GM21423 (cell line): ENCODE data around the gene RASD1.
A peak's percentile ranks its signal among the peaks of the same experiment; 100 is the strongest.
"Not testable (repeated sequence)": the region's sequence is repeated elsewhere in the genome, so short reads cannot be mapped to it uniquely, and the experiment has no call there.

Experiments used
- ATAC-seq: cut with Tn5 transposase; IDR thresholded peaks from one replicate; pipeline ENCODE4 v1.9.1; 2021; ENCODE audit warnings: mild to moderate bottlenecking, moderate library complexity; ENCODE audit not compliant: unreplicated experiment

Gene RASD1

DNA sequence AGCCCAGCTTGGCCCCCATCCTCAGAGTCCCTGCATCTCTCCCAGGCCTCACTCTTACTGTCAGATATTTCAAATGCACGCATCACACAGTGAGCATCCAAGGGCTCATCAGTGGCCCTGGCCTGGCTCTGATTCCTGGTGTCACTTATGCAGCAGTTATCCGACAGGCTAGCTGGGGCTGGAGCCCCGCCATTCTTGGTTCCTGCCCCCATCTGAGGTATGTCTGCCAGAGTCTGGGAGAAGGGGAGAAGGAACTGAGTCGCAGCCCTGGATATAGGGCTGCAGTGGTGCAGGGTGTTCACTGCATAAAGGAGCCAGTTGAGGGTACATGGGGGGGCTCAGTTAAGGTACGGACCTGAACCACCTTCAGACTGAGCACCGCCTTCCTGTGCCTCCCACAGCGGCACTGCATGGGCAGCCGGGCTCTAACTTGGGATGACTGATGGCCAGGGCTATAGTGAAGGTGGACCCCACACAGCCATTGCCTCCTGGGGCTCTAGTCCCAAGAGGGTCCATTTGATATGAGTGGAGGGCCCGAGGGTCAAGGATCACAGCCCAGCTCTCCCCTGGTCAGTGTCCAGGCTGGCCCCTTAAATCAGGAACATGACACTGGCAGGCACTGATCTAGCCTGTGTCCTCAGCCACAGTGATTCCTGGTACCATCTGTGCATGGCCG lies 1.8 kb upstream of the RASD1 start:
- no peak for ATAC-seq

DNA sequence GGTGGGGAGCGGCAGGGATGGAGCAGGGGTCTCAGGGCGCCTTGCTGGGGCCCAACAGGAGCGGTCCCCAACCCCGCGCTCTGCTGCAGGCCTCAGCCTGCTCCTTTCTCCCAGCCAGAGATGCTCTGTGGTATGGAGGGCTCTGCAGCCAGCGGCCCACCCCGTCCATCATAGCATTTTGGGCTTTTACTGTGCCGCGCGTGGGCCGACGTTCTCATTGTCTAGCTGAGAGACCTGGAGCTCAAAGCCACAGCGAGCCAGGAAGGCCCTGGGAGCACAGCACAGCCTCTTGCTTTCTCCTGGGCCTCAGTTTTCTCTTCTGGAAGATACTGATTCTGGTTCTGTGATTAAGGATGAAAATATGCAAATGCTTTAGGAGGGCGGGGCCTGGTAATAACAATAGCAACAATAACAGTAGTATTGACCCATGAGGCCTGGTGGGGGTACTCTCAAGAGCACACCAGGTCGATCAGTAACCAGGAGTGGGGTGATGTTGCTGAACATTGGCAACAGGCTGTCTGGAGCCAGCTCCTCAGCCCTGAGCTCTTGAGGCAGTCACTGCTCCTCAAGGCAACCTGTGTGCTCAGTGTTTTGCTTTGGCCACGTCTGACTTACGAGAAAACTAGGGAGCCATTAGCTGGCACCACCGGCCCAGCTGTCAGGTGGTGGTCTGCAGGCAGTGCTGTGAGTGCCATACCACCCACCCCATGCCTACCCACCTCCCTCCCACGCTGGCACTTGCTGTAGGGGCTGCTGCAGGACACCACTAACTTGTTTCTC lies 1.1 kb upstream of the RASD1 start:
- no peak for ATAC-seq

DNA sequence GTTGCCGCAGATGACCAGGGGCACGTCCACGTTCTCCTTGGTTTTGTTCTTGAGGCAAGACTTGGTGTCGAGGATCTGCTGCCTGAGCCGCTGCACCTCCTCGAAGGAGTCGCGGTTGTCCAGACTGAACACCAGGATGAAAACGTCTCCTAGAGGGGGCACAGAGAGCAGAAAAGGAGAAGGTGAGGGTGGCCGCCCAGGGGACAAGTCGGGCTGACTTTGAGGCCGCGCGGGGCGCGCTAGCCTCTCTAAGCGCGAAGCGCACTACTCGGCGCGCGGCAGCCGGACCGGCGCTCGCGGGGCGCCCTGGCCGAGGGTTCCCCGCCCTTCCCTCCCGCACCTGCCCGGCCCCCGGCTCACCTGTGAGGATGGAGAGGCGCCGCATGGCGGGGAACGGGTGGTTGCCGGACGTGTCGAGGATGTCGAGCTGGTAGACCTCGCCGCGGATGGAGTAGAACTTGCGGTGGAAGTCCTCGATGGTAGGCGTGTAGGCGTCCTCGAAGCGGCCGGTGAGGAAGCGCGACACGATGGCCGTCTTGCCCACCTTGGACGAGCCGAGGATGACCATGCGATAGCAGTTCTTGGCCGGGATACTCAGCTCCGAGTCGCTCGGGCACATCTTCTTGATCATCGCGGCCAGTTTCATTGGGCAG lies 533 bp downstream of the RASD1 start:
- ATAC-seq, result peak; percentile 10

DNA sequence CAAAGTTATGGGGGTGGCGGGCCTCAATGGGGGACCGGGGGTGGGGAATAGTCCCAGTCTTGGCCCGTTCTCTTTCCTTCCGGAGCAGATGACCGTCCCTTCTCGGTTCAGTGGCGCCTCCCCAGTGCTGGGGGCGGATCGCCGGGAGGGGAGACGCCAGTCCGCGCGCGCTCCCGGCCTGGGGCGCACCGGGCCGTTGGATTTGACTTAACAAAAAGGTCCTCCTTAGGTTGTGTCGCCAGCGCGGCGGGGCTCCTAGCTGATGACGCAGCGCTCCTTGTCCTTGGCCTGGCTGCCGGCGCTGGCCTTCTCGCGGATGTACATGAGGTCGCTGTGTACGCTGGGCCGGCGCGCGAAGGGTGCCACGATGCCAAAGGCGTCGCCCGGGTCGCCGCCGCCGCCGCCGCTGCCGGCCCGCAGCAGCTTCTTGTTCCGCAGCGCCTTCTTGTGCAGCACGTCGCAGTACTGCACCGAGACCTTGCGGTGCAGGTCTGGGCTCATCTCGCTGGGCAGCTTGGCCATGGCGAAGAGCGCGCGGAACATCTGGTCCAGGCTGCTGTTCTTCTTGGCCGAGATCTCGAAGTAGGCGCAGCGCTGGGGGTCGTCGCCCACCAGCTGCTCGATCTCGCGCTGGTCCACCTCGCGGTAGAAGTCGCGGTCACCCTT lies 1.2 kb downstream of the RASD1 start:
- no peak for ATAC-seq

DNA sequence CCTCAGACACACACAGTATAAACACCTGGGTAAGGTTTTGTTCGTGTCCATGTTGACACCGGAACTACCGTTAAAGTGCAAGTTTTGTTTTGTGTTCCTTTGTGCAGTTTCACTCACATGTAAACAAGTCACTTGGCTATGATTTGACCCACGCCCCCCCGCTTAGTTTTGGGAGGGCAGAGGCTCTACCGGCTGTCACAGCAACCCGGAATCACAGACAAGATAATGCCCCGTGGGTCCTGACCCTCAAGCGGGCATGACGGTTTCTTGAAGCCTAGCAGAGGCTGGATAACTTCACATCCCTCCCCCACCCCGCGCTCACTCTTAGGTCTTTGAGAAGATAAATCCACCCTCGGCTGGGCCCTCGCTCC lies 1.7 kb downstream of the RASD1 start:
- ATAC-seq, result no peak

DNA sequence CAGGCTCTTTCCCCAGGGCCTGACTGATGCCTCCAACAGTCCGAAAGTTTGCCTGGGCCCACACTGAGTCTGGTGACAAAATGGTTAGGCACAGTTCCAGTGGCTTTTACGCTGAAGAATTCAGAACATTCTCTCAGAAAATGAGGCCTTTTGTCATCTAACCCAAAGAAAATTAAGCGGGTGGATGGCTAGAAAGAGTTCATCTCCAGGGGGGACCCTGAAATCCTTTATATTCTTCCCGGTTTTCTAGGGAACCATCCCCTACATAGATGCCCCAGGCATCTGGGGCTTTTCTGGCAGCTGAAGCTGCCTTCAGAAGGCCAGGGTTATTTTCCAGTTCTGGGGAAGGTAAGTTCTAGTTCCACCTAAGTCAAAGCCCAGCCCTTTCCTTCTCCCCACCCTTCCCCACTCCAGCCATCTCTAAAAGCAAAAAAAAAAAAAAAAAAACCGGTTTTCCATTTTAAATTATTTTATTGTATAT lies 2.2 kb downstream of the RASD1 start:
- no peak for ATAC-seq

DNA sequence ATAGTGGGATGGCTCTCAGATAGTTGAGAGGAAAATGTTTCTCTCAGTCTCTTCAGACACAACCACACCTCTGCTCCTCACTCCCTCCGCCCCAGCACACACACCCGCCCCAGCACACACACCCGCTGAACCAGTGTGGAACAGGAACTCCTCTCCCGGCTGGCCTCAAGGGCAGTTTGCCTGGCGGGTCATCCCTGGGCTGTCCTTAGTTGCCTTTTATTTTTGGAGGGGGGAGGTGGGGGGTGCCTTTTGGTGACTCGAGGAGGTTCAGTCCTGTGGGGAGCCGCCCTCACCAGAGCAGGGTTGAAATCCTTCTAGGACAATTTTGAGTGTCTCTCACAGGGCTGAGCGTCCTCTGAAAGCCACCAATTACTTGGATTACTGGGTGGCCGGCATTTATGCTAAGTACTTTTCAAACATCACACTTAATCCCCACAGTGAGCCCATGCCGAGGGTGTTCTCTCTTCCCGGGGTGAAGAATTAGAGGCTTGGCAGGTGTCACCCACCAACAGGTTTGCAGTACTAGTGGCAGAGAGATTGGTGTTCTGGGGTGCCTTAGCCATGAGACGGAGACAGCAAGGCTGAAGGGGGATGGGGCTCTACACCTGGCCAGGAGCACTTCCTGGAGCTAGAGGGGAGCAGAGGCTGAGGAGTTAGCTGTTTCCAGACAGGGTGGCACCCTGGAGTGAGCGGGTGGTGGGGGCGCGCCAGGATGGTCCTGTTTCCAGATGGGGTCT lies 2.8 kb downstream of the RASD1 start:
- no peak for ATAC-seq

DNA sequence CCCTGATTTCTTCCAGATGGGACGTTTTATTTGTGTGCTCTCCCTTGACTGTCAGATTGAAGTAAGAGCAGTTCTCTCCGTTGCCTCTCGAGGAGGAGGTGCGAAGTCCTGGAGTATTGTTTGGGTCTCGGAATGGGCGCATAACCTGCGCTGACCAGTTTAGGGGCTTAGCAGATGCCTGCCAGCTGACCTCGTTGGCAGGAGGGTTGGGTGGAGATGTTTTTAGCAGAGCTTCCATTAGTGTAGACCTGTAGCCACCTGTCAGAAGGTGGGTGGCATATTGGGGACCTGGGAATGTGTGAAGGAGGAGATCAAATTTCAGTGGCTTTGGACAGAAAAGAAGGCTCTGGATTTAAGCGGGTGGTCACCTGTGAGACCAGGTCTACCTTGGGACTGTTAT lies 3.6 kb downstream of the RASD1 start:
- no peak for ATAC-seq

DNA sequence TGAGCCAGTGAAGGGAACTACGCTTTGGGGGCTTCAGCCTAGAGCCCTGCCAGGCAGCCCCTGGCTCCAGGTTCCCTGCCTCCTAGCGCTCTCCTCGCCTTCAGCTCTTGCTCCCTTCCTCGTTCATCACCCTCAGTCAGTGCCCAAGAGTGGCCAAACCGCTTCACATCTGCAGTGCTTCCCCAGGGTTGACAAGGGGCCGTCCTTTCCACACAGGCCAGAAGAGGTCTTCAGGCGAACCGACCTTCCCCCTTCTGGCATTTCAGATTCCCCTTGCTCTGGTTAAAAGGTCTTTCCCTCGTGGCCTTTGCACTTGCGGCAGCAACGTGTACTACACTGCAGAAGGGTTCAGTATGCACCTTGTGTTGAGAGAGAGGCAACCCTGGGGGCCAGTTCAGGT lies 4.1 kb downstream of the RASD1 start:
- no peak for ATAC-seq

DNA sequence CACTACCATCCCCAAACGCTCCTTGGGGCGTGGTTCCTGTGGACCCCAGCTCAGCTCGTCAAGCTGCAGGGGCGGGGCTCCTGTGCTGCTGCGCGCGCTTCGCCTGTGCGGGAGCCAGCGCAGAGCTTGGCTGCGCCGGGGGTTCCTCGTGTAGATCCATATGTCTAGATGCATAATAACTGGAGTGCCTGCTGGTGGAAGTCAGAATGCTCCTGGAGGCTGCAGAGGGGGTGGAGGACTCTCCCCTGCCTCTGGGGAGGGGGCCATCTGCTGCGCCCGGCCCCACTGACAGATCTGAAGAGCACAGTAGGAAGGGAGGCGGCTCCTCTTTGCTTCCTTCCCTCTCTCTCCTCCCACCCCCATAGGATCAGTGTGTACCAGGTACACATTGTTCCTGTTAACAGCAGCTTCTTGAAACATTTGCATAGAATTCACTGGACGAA lies 4.6 kb downstream of the RASD1 start:
- ATAC-seq, result no peak

DNA sequence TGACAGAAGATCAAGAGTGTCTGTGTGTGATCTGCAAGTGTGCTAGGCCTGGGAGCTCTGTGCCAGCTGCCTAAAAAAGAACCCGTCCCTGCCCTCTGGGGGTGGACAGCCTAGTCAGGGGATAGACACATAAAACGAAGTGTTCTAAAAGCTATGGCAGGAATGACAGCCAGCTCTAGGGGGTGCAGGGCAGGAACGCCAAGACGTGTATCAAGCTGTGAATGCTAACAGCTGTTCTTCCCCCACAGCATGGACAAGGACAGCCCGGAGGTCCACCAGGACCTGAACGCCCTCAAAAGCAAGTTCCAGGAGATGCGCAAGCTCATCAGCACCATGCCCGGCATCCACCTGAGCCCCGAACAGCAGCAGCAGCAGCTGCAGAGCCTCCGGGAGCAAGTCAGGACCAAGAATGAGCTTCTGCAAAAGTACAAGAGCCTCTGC lies 5.1 kb downstream of the RASD1 start:
- no peak for ATAC-seq

DNA sequence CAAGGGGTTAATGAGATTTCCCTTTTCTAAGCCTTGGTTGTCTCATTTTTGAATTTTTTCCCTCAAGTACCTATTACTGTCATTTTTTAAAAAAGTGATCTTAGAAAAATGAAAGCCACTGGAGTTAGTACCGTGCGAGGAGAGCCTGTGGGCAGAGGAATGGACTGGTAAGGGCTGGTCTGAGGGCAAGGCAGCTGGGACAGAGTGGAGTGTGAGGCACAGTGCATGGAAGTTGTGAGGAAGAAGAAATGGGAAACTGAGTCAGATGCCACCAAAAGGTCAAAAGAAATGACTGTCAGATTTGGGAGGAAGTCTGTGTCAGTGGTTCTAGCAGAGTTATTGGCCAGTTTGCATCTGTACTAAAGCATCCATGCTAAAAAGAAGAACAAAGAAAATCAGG lies 8.2 kb downstream of the RASD1 start:
- ATAC-seq, result no peak

DNA sequence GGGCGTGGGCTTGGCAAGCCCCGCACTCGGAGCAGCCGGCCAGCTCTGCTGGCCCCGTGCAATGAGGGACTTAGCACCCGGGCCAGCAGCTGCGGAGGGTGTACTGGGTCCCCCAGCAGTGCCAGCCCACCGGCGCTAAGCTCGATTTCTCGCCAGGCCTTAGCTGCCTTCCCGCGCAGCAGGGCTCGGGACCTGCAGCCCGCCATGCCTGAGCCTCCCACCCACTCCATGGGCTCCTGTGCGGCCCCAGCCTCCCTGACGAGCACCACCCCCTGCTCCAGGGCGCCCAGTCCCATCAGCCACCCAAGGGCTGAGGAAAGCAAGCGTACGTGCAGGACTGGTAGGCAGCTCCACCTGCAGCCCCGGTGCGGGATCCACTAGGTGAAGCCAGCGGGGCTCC lies 9.8 kb downstream of the RASD1 start:
- ATAC-seq, result not testable (repeated sequence)

DNA sequence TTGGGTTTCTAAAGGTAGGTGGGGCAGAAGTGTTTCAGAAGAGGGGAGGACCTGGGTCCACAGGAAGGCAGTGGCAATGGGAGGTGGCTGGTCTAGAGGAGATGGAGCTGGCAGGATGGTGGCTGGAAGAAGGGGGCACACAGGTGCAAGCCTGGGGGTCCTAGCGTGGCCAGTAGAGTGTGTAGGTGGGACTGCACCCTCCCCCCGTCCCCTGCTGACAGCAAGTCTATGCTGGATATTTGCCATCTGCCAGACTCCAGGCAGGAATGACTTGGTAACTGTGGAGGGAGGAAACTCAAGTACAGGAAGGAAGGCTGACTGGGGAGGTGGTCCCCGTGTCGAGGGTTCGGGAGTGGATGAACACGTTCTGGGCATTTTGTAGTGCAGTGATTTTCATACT lies 10.8 kb downstream of the RASD1 start:
- no peak for ATAC-seq

DNA sequence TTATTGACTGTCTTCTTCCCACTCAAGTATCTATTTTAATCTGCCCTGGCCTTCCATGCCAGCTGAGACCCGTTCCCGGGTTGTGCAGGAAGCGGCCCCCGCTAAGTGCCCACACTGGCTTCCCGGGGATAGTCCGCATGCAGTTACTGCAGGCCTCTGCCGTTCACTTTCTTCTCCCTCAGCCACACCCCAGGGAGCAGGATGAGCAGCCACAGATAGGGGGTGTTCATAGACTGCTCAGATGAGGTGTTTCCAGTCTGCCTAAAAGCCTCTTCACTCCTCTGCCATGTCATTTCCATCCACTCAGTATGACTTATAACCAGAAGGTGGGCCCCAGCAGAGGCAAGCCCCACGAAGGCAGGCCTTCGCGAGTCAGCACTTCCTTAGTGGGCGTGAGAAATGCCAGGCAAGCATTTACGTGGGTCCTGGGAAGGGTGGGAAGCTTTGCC lies 11.7 kb downstream of the RASD1 start:
- ATAC-seq, result no peak

DNA sequence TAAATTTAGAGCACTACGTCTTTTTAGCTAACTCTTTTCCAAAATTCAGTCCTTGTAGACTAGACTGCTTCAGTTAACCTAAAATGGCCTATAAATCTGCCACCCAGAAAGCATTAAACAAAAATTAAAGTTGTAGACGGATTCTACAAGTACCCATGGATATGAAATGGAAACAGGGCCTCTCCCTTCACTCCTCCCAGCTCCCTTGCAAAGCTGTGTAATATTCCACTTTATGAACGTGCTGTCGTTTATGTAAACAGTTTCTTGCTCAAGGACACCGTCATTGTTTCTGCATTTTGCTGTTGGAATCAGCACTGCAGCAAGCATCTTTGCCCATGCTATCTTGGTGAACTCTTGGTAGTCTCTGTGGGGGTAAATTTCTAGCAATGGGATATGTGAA lies 14.3 kb downstream of the RASD1 start:
- no peak for ATAC-seq

DNA sequence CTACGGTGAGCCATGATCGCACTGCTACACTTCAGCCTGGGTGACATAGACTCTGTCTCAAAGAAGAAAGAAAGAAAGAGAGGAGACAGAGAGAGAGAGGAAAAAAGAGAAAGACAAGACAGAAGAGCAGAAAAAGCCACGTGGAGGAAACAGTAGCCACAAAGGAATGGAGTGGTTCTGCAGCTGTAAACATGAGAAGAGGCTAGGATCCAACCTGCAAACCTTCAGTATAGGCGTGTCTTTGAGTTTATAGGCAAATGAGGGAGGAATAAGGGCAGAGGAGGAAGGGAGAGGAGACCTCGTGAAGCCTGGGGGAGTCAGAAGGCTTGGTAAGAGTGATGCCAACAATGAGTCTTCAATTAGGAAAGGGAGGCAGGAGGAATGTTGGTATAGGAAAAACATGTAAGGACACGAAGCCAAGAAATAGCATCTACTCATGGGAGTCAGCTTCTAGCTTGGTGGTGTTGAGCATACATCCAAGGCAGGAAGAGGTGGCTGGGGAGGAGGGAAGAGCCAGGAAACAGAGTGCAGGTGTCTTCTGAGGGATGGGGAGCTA lies 15.5 kb downstream of the RASD1 start:
- ATAC-seq, result no peak

DNA sequence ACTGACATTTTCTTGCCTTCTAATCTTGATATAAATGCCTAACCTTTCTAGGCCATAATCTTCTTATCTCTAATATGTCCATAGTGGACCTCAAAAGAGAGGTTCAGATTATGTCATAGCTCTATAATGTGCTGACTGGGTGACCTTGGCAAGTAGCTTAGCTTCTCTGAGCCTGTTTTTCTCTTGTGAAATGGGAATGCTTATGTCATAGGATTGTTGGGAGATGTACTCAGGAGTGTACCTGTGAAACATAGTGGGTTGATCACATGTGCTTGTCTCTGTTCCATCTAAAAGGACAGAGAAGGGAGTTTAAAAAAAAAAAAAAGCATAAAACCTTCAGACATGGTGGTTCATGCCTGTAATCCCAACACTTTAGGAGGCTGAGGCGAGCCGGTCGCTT lies 17.0 kb downstream of the RASD1 start:
- ATAC-seq, result no peak

DNA sequence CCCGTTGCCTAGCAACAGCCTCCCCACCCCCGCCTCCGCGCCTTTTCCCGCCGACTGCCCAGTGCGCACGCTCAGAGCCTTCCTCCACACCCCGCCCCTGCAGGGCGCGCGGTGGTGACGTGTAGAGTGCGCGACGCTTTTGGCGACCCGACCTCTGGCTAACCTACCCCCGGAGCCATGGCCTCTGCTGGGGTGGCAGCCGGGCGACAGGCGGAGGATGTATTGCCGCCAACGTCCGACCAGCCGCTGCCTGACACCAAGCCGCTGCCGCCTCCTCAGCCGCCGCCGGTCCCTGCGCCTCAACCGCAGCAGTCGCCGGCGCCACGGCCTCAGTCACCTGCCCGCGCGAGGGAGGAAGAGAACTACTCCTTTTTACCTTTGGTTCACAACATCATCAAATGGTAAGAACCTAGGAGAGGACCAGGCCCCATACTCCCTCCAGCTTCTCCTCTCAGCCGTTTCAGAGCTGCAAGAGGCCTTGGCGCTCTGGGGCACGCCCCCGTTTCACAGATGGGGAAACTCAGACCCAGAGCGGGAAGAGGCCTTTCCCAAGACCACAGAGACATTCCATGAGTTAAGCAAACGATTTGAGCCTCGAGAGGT lies 19.2 kb downstream of the RASD1 start, which contains the start of gene MED9:
Gene MED9, plus strand, starts transcription at position 136 of the 603 bp plus-strand sequence. Its CDS starts 42 bp downstream, at position 178.
- peak; percentile 90 for ATAC-seq

DNA sequence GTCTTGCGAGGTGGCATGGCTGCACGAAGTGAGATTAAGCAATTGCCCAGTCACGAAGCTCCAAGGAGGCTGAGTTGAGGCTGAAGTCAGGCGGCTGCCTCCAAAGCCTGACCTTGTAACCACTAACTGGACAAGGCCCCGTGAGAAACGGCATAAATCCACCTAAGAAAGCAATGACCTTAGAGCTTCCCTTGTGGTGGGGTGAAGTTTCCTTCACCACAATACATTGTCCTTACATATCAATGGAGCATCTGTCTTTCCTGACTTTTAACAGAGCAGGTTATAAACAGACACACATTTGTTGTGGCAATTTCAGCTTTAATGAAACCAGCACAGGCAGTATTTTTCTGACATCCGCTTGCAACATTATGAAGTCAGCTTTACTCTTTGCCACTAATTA lies 21.9 kb downstream of the RASD1 start:
- no peak for ATAC-seq
